ENCODE measurements around the gene BARD1.
"Not testable (repeated sequence)": the region's sequence is repeated elsewhere in the genome, so short reads cannot be mapped to it uniquely, and the experiment has no call there.

Gene BARD1

GRCh38 chr2:214696681-214697080, 112.8 kb downstream of the BARD1 start:
- in situ Hi-C loops (cut with HindIII; ENCODE audit: low pct_unique_long_range_greater_than_20kb, low sequenced_read_pairs), result no loop called here
- DNase-seq (ENCODE audit: low read depth in 1 of 2, low spot score in 1 of 2), result no peak
- no peak for TF ChIP-seq JUND (IDR thresholded peaks at IDR 0.05; ENCODE audit: low read depth)

- in situ Hi-C loops (cut with HindIII; ENCODE audit: low pct_unique_long_range_greater_than_20kb, low sequenced_read_pairs), result no loop called here
- DNase-seq (ENCODE audit: low read depth in 1 of 2, low spot score in 1 of 2), result no peak
- no peak for TF ChIP-seq JUND (IDR thresholded peaks at IDR 0.05; ENCODE audit: low read depth)
Measured at GRCh38 chr2:214695789-214696188, 113.7 kb downstream of the BARD1 start.

- DNase-seq (ENCODE audit: low read depth in 1 of 2, low spot score in 1 of 2), result not testable (repeated sequence)
Measured at GRCh38 chr2:214683557-214683956, 125.9 kb downstream of the BARD1 start.

GRCh38 chr2:214679736-214680135, 129.7 kb downstream of the BARD1 start:
- TF ChIP-seq JUND (IDR thresholded peaks at IDR 0.05; ENCODE audit: low read depth), result no peak
- DNase-seq (ENCODE audit: low read depth in 1 of 2, low spot score in 1 of 2), result no peak
- in situ Hi-C loops (cut with HindIII; ENCODE audit: low pct_unique_long_range_greater_than_20kb, low sequenced_read_pairs), result no loop called here

More at GRCh38 chr2:214683557-214683956, 125.9 kb downstream of the BARD1 start:
- in situ Hi-C loops (cut with HindIII; ENCODE audit: low pct_unique_long_range_greater_than_20kb, low sequenced_read_pairs), result not testable (repeated sequence)

- no peak for DNase-seq (ENCODE audit: low read depth in 1 of 2, low spot score in 1 of 2)
- in situ Hi-C loops (cut with HindIII; ENCODE audit: low pct_unique_long_range_greater_than_20kb, low sequenced_read_pairs), result no loop called here
- no peak for TF ChIP-seq JUND (IDR thresholded peaks at IDR 0.05; ENCODE audit: low read depth)
Measured at GRCh38 chr2:214676421-214677089, 132.9 kb downstream of the BARD1 start.

Measured in T47D (cell line).